HepG2 (cell line): ENCODE results near the gene TBKBP1. TPM values are rescaled to one million over a fixed set of nuclear protein-coding genes. Genes with fewer than 3 reads are reported as not detected.
A peak's percentile ranks its signal among the peaks of the same experiment; 100 is the strongest.

Experiments
- ATAC-seq: fragments of 200-7000 bp; cut with Tn5 transposase; 3 replicates; pipeline ENCODE4 v1.9.1; 2020; ENCODE audit warnings: mild to moderate bottlenecking, moderate library complexity
- BruUV-seq: library from RNA; stranded (reverse); fragments of 400-500 nt; replicated peaks from 2 replicates; lab custom pipeline; 2021; lab: Mats Ljungman, UMichigan
- CTCF ChIA-PET: fragments of 300-600 bp; formaldehyde crosslinking; extraction: SDS; loops from one replicate; lab custom pipeline; 2021; ENCODE audit warnings: low total read pairs, inconsistent platforms, low intra/inter-chr PET ratio; lab: Yijun Ruan, JAX
- POLR2A ChIA-PET: fragments of 350-600 bp; sonication (Branson Sonifier 250); formaldehyde crosslinking; loops from one replicate; lab custom pipeline; 2020; ENCODE audit warnings: antibody characterized with exemption, inconsistent platforms; lab: Yijun Ruan, JAX
- DNase-seq: peaks from one replicate; pipeline ENCODE4 v3.0.0-alpha.2; 2015; ENCODE audit warnings: low spot score
- FAIRE-seq: peaks from 3 replicates; lab custom pipeline; 2011; peaks lifted over from hg19 to GRCh38; lab: Jason Lieb, UNC
- H2AFZ ChIP-seq: one replicate; pipeline ENCODE4 v1.6.1; 2011; ENCODE audit warnings: low read length, inconsistent platforms
- H3K27ac ChIP-seq: fragments of 300-600 bp; 3 replicates; pipeline ENCODE4 v1.8.0; 2011; ENCODE audit warnings: mixed run types, mild to moderate bottlenecking, mixed read lengths, low read length, inconsistent platforms; ENCODE audit not compliant: insufficient read depth; ENCODE audit errors: extremely low read length
- H3K27me3 ChIP-seq, 2 experiments: fragments of 200-600 bp in 1 of 2; 2 replicates in 1 of 2; 3 replicates in 1 of 2; pipeline versions ENCODE4 v1.6.0 to v1.8.0; 2011; ENCODE audit warnings: low read length in 2 of 2, mild to moderate bottlenecking in 2 of 2, moderate library complexity in 2 of 2, inconsistent platforms in 1 of 2; ENCODE audit not compliant: insufficient read depth in 2 of 2, control insufficient read depth in 1 of 2
- H3K36me3 ChIP-seq, 2 experiments: fragments of 200-600 bp in 1 of 2; replicated peaks in 1 of 2; 2 replicates in 1 of 2; 3 replicates in 1 of 2; pipeline versions ENCODE4 v1.5.1 to v1.8.0; 2011; ENCODE audit warnings: low read length in 2 of 2, inconsistent platforms in 1 of 2; ENCODE audit not compliant: insufficient read depth in 2 of 2, control insufficient read depth in 1 of 2
- H3K4me1 ChIP-seq: 2 replicates; pipeline ENCODE4 v1.5.1; 2012; ENCODE audit warnings: low read length, inconsistent platforms; ENCODE audit not compliant: insufficient read depth
- H3K4me2 ChIP-seq: 2 replicates; pipeline ENCODE4 v1.6.0; 2011; ENCODE audit warnings: low read depth, low read length, inconsistent platforms
- H3K4me3 ChIP-seq, 3 experiments: fragments of 200-600 bp in 1 of 3; sonication (generic), shearing (Covaris generic) in 1 of 3; replicated peaks in 1 of 3; 2 replicates each; pipeline ENCODE4 v1.5.1; 2011 to 2016; ENCODE audit warnings: low read length in 3 of 3, inconsistent platforms in 2 of 3, low read depth in 2 of 3, mild to moderate bottlenecking in 2 of 3, control low read depth in 1 of 3, mixed read lengths in 1 of 3; ENCODE audit not compliant: insufficient read depth in 1 of 3
- H3K79me2 ChIP-seq: one replicate; pipeline ENCODE4 v1.6.1; 2011; ENCODE audit warnings: low read length, inconsistent platforms; ENCODE audit not compliant: insufficient read depth
- H3K9ac ChIP-seq: 2 replicates; pipeline ENCODE4 v1.6.0; 2011; ENCODE audit warnings: mild to moderate bottlenecking, low read depth, low read length, inconsistent platforms; ENCODE audit not compliant: insufficient read depth
- H3K9me3 ChIP-seq: 2 replicates; pipeline ENCODE4 v1.5.1; 2012; ENCODE audit warnings: mild to moderate bottlenecking, low read length
- H4K20me1 ChIP-seq: 2 replicates; pipeline ENCODE4 v1.6.0; 2011; ENCODE audit warnings: inconsistent platforms, mild to moderate bottlenecking, low read length, moderate library complexity; ENCODE audit not compliant: insufficient read depth
- GATAD1 ChIP-seq: IDR thresholded peaks from 2 replicates; pipeline ENCODE4 v1.6.1; 2016; ENCODE audit warnings: missing genetic modification reagents, missing compliant biosample characterization
- MAFK ChIP-seq, 2 experiments: IDR thresholded peaks in 1 of 2; conservative IDR thresholded peaks in 1 of 2; 2 replicates each; pipeline ENCODE4 v1.6.1; 2011; ENCODE audit warnings: improper control_type of control experiment in 2 of 2, low read length in 2 of 2
- POLR2A ChIP-seq, 2 experiments: IDR thresholded peaks; 2 replicates each; pipeline ENCODE4 v1.6.1; 2011; ENCODE audit warnings: low read depth in 2 of 2, low read length in 2 of 2, mild to moderate bottlenecking in 1 of 2, moderate library complexity in 1 of 2; ENCODE audit not compliant: insufficient read depth in 1 of 2
- RBFOX2 ChIP-seq: fragments of 200-400 bp; formaldehyde crosslinking; IDR thresholded peaks from 2 replicates; pipeline ENCODE4 v1.6.1; 2017; ENCODE audit warnings: low read depth, mild to moderate bottlenecking, low read length
- ZNF20 ChIP-seq: sonication (generic); formaldehyde crosslinking; IDR thresholded peaks from 2 replicates; pipeline ENCODE4 v1.4.0; 2020; ENCODE audit warnings: mild to moderate bottlenecking, moderate library complexity, missing genetic modification reagents
- ZNF205 ChIP-seq: IDR thresholded peaks from 2 replicates; pipeline ENCODE4 v1.6.1; 2018; ENCODE audit warnings: missing biosample characterization, missing genetic modification reagents
- ZNF549 ChIP-seq: sonication (generic); formaldehyde crosslinking; IDR thresholded peaks from 2 replicates; pipeline ENCODE4 v1.5.0; 2020; ENCODE audit warnings: missing genetic modification reagents
- WGBS: methylation state at CpG from one replicate; pipeline ENCODE4 v1.1.6; 2017; ENCODE audit warnings: low lambda C conversion rate; 5-methylcytosine and 5-hydroxymethylcytosine counted together
- in situ Hi-C: cut with HindIII; loops from 2 replicates; pipeline ENCODE4 v1.10.0; 2017; ENCODE audit warnings: low pct_unique_long_range_greater_than_20kb; ENCODE audit not compliant: extremely low pct_ligation_motif_present
- intact Hi-C: fragments of 100-400 bp; cut with micrococcal nuclease; formaldehyde crosslinking; loops from one replicate; pipeline ENCODE4 v1.10.0; 2022; ENCODE audit not compliant: unreplicated experiment
- polyA plus RNA-seq, 8 experiments: library from polyadenylated mRNA; depleted of rRNA in 3 of 8; stranded (reverse) in 7 of 8; unstranded in 1 of 8; fragments of >200 nt; fragmentation: Illumina TruSeq in 4 of 8; extraction: Trizol in 4 of 8; gene quantifications; 2 replicates each; pipeline versions ENCODE4 v1.2.1 to v1.2.3, GENCODE V29; 2011 to 2016; ENCODE audit warnings: low read depth in 4 of 8, missing spikeins in 1 of 8, mixed read lengths in 1 of 8; ENCODE audit not compliant: insufficient read depth in 1 of 8
- total RNA-seq, 5 experiments: library from RNA; depleted of rRNA; stranded (reverse); fragments of >200 nt; fragmentation: Illumina TruSeq; extraction: Trizol; gene quantifications; 2 replicates each; pipeline ENCODE4 v1.2.3, GENCODE V29; 2016; ENCODE audit warnings: low read depth in 1 of 5

The TBKBP1 gene
- total and polyA plus RNA-seq, 2 of the 13 experiments (the other 11 are each of a cell fraction or from before 2014, with no cell fraction given), result 2.6 to 7.0 TPM

DNA sequence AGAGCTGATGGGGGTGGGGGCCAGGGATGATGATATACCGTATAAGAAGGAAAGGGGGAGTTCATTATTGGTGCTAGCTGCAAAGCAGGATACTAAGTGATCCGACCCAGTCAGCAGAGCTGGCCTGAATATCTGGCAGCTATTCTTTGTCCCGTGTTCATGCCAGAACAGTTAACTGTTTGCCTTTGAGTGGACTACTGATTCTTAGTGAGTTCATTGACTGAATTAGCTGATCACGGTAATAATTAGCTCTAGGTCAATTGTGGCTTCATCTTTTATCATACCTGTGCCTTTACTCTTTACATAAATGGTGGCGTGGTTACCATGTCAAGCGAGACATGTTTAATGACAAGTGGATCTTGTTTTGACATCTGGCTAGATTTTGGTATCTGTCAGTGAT, 39.0 kb upstream of the TBKBP1 start:
- intact Hi-C loops, result loop anchor here (5.0 kb wide), 1 partner anchor 32 kb away; no protein-coding TSS in a partner anchor
- WGBS, result 90% methylated on average over 6 of the region's 6 CpGs
- no peak overlapping the region for H2AFZ ChIP-seq
- H3K27me3 ChIP-seq, result no peaks in the 10 kb centered on the region
- H3K9me3 ChIP-seq, result no peaks in the 10 kb centered on the region
- BruUV-seq, result no TSS peak
- DNase-seq (no peak), FAIRE-seq (no peak), ATAC-seq (no peak)
- TF ChIP-seq MAFK (conservative IDR thresholded peaks at IDR 0.05 in 1 of 2, IDR thresholded peaks at IDR 0.05 in 1 of 2; ENCODE audit: low read length in 2 of 2), result peak in 1 of 2 experiments; percentile 31; a peak in 1 of 4 replicates
- TF ChIP-seq RBFOX2, result 0 out of 2 replicates have a peak, but pooled peaks have one; percentile 2
- no peak for TF ChIP-seq ZNF205 (CRISPR knock-in tag)
- TF ChIP-seq ZNF20 (CRISPR knock-in tag), result no peak
- peak in 1 of 2 experiments; percentile 28; a peak in 1 of 4 replicates for TF ChIP-seq POLR2A (IDR thresholded peaks at IDR 0.05; ENCODE audit: insufficient read depth in 1 of 2, low read depth in 2 of 2, low read length in 2 of 2)
- TF ChIP-seq GATAD1 (CRISPR knock-in tag), result no peak
- no peak overlapping the region for H3K4me3 ChIP-seq
- H3K36me3 ChIP-seq, result peaks cover 46 to 75% of the 10 kb centered on the region in 2 experiments
- POLR2A ChIA-PET, result interaction anchor here (6.7 kb wide), 1 partner anchor 9 kb away, joined by 59 read pairs; no protein-coding TSS in a partner anchor
- peaks cover 35% of the 10 kb centered on the region for H4K20me1 ChIP-seq
- no peak overlapping the region for H3K4me2 ChIP-seq
- no peak overlapping the region for H3K9ac ChIP-seq
- peaks cover 46% of the 10 kb centered on the region for H3K4me1 ChIP-seq
- CTCF ChIA-PET, result no interaction called here
- H3K27ac ChIP-seq, result no peak overlapping the region
- peaks cover 75% of the 10 kb centered on the region for H3K79me2 ChIP-seq
- in situ Hi-C loops, result no loop called here

DNA sequence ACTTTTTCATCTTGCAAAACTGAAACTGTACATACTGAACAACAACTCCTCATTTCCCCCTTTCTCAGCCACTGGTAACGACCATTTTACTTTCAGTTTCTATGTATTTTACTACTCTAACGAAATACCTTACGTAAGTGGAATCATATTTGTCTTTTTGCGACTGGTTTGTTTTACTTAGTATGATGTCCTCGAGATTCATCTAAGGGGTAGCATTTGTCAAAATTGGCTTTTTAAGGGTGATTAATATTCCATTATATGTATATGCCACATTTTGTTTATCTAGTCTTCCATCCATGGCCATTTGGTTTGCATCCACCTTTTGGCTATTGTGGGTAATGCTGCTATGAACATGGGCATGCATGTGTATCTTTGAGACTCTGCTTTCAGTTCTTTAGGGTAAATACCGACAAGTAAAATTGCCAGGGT, 33.9 kb upstream of the TBKBP1 start:
- ATAC-seq, result no peak

More for the DNA sequence above, 33.9 kb upstream of the TBKBP1 start:
- no peaks in the 10 kb centered on the region for H3K9me3 ChIP-seq
- H2AFZ ChIP-seq, result no peak overlapping the region
- ChIA-PET CTCF (no interaction called here), POLR2A (no interaction called here)
- H3K79me2 ChIP-seq, result peaks cover 32% of the 10 kb centered on the region
- DNase-seq, result no peak
- in situ Hi-C loops (no loop called here), intact Hi-C loops (no loop called here)
- no peak overlapping the region for H3K4me3 ChIP-seq
- FAIRE-seq, result peak; percentile 47
- H4K20me1 ChIP-seq, result peaks cover 40% of the 10 kb centered on the region
- no peak overlapping the region for H3K9ac ChIP-seq
- H3K4me2 ChIP-seq, result no peak overlapping the region
- TF ChIP-seq ZNF549 (CRISPR knock-in tag) (no peak), RBFOX2 (0 out of 2 replicates have a peak, but pooled peaks have one; percentile 11)
- 97% methylated on average over 6 of the region's 6 CpGs for WGBS
- BruUV-seq, result no TSS peak
- H3K27ac ChIP-seq, result no peak overlapping the region
- H3K36me3 ChIP-seq, result peaks cover 57 to 97% of the 10 kb centered on the region in 2 experiments
- peaks cover 6% of the 10 kb centered on the region for H3K4me1 ChIP-seq
- H3K27me3 ChIP-seq, result no peaks in the 10 kb centered on the region
